Panc1 (cell line): Measurements from ENCODE around the gene CUX1. TPM values are rescaled to one million over a fixed set of nuclear protein-coding genes. Genes with fewer than 3 reads are reported as not detected.

Experiments used
- ATAC-seq: fragments of 200-7000 bp; cut with Tn5 transposase; 2 replicates; pipeline ENCODE4 v1.9.1; 2020; ENCODE audit warnings: mild to moderate bottlenecking, moderate library complexity
- BruUV-seq: library from RNA; stranded (reverse); fragments of 400-500 nt; replicated peaks from 2 replicates; lab custom pipeline; 2021; lab: Mats Ljungman, UMichigan
- CTCF ChIA-PET: fragments of 300-600 bp; sonication (Branson Sonifier 250); formaldehyde crosslinking; loops from one replicate; lab custom pipeline; 2022; ENCODE audit warnings: antibody characterized with exemption; lab: Charles Lee
- POLR2A ChIA-PET: fragments of 300-600 bp; sonication (Branson Sonifier 250); formaldehyde crosslinking; loops from one replicate; lab custom pipeline; 2022; ENCODE audit warnings: antibody characterized with exemption; lab: Charles Lee
- DNase-seq: peaks from one replicate; pipeline ENCODE4 v3.0.0-alpha.2; 2010; ENCODE audit warnings: low read depth, low spot score
- H3K27ac ChIP-seq: 2 replicates; pipeline ENCODE4 v1.5.1; 2011; ENCODE audit warnings: mild to moderate bottlenecking, low read length, inconsistent platforms
- H3K27me3 ChIP-seq: fragments of 200-500 bp; sonication (Bioruptor generic); 2 replicates; pipeline ENCODE4 v1.6.0; 2014; ENCODE audit warnings: low read length, inconsistent platforms; ENCODE audit not compliant: control insufficient read depth, insufficient read depth
- H3K36me3 ChIP-seq: fragments of 200-500 bp; sonication (Bioruptor generic); 2 replicates; pipeline ENCODE4 v1.5.1; 2014; ENCODE audit warnings: inconsistent platforms, mild to moderate bottlenecking, low read length, moderate library complexity; ENCODE audit not compliant: control insufficient read depth, insufficient read depth
- H3K4me1 ChIP-seq: 2 replicates; pipeline ENCODE4 v1.5.1; 2011; ENCODE audit warnings: inconsistent platforms, mild to moderate bottlenecking, low read length, moderate library complexity; ENCODE audit not compliant: control insufficient read depth, insufficient read depth
- H3K4me3 ChIP-seq, 2 experiments: 2 replicates each; pipeline ENCODE4 v1.5.1; 2011 to 2012; ENCODE audit warnings: low read depth in 2 of 2, low read length in 2 of 2, mild to moderate bottlenecking in 2 of 2, inconsistent platforms in 1 of 2, moderate library complexity in 1 of 2
- H3K9me3 ChIP-seq: fragments of 200-500 bp; sonication (Bioruptor generic); 2 replicates; pipeline ENCODE4 v1.5.1; 2014; ENCODE audit warnings: low read depth, mild to moderate bottlenecking, inconsistent platforms, low read length, moderate library complexity; ENCODE audit not compliant: control insufficient read depth, insufficient read depth
- POLR2AphosphoS5 ChIP-seq: IDR thresholded peaks from 2 replicates; pipeline ENCODE4 v1.6.1; 2012; ENCODE audit warnings: mild to moderate bottlenecking, low read depth, low read length, moderate library complexity
- SIN3A ChIP-seq: IDR thresholded peaks from 2 replicates; pipeline ENCODE4 v1.6.1; 2012; ENCODE audit warnings: low read depth, mild to moderate bottlenecking, low read length, moderate library complexity, borderline replicate concordance; ENCODE audit not compliant: insufficient read depth
- TCF7L2 ChIP-seq: IDR thresholded peaks from 2 replicates; pipeline ENCODE4 v1.6.1; 2011; ENCODE audit warnings: mild to moderate bottlenecking, low read depth, low read length, inconsistent platforms
- in situ Hi-C: cut with HindIII; loops from 2 replicates; pipeline ENCODE4 v1.10.0; 2016; ENCODE audit warnings: low sequenced_read_pairs, low pct_unique_long_range_greater_than_20kb
- intact Hi-C: fragments of 100-400 bp; cut with micrococcal nuclease; formaldehyde crosslinking; loops from one replicate; pipeline ENCODE4 v1.10.0; 2022; ENCODE audit not compliant: unreplicated experiment
- total RNA-seq: library from RNA; stranded (reverse); gene quantifications from one replicate; pipeline ENCODE4 v1.2.1, GENCODE V29; 2021; ENCODE audit not compliant: unreplicated experiment
- TF ChIP-seq, protein P1 (sequence below): fragments of 450-650 bp; IDR thresholded peaks from 2 replicates; pipeline ENCODE4 v1.5.1; 2017; ENCODE audit warnings: mild to moderate bottlenecking
- TF ChIP-seq, protein P2 (sequence below), 2 experiments: IDR thresholded peaks; 2 replicates each; pipeline ENCODE4 v1.6.1; 2011 to 2012; ENCODE audit warnings: low read depth in 2 of 2, control low read depth in 1 of 2, low read length in 1 of 2, mild to moderate bottlenecking in 1 of 2, moderate library complexity in 1 of 2; ENCODE audit not compliant: insufficient read depth in 1 of 2

The CUX1 gene
- total RNA-seq, 1 experiment from 2014 or later: 50.9 TPM

DNA sequence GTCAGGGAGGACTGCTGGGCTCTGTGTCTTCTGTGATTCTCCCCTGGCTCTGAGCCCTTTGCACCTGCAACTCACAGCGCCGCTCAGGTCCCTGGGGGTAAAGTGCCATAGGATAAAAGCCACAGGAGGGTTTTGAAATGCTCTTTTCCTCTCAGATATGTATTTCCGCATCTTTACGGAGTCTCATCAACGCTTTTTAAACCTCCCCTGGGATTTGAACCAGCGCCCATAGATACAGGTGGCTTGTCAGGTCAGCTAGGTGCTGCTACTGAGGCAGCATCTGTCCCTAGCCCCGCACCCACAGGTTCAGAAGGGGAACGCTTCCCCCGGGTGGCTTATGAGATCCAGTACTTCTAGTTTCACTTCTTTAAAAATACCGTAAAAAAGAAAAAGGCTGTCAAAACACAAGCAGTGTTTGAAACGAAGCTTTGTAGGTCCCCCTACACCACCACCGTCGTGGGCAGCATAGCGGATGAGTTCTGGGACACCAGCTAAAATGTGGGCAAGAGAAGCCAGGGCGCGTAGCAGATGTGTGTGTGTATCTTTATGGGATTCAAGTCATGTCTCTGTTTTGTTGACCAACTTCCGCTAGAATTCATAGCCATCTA is 173.5 kb downstream of the CUX1 start:
- ChIA-PET CTCF (no interaction called here), POLR2A (no interaction called here)

DNA sequence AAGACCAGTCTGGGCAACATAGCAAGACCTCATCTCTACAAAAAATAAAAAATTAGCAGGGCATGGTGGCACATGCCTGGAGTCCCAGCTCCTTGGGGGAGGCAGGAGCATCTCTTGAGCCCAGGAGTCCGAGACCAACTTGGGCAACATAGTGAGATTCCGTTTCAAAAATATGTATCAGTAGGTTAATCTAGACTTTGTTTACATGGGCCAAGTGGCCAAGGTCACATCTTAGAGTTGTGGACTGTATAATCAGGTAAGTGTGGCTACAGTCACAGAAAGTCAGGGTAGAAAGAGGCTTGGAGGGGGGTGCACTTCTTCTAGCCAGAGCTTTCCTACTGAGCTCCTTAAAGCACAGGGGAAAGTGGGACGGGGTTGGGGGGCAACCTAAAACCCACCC is 174.4 kb downstream of the CUX1 start:
- TF ChIP-seq, protein P1, sequence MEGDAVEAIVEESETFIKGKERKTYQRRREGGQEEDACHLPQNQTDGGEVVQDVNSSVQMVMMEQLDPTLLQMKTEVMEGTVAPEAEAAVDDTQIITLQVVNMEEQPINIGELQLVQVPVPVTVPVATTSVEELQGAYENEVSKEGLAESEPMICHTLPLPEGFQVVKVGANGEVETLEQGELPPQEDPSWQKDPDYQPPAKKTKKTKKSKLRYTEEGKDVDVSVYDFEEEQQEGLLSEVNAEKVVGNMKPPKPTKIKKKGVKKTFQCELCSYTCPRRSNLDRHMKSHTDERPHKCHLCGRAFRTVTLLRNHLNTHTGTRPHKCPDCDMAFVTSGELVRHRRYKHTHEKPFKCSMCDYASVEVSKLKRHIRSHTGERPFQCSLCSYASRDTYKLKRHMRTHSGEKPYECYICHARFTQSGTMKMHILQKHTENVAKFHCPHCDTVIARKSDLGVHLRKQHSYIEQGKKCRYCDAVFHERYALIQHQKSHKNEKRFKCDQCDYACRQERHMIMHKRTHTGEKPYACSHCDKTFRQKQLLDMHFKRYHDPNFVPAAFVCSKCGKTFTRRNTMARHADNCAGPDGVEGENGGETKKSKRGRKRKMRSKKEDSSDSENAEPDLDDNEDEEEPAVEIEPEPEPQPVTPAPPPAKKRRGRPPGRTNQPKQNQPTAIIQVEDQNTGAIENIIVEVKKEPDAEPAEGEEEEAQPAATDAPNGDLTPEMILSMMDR: no peak
- in situ Hi-C loops (no loop called here), intact Hi-C loops (no loop called here)
- Histone ChIP-seq H3K4me3 (no peak overlapping the region), H3K36me3 (no peaks in the 10 kb centered on the region), H3K4me1 (no peaks in the 10 kb centered on the region), H3K27ac (no peak overlapping the region), H3K9me3 (no peaks in the 10 kb centered on the region), H3K27me3 (no peaks in the 10 kb centered on the region)
- BruUV-seq: no TSS peak
- POLR2A ChIA-PET: interaction anchor here (0.6 to 0.7 kb wide), 3 partner anchors 8 to 30 kb away, joined by 3 to 14 read pairs (median 5); no protein-coding TSS in a partner anchor
- no peak for DNase-seq
- CTCF ChIA-PET: no interaction called here
- no peak for ATAC-seq

More for the DNA sequence above, 173.5 kb downstream of the CUX1 start:
- H3K4me1 ChIP-seq: no peaks in the 10 kb centered on the region
- intact Hi-C loops (no loop called here), in situ Hi-C loops (no loop called here)
- H3K27ac ChIP-seq: no peak overlapping the region
- ATAC-seq (no peak), DNase-seq (no peak)
- no peaks in the 10 kb centered on the region for H3K36me3 ChIP-seq
- no peak overlapping the region for H3K4me3 ChIP-seq
- BruUV-seq: no TSS peak
- TF ChIP-seq POLR2AphosphoS5: no peak
- no peak for TF ChIP-seq SIN3A
- no peak for TF ChIP-seq TCF7L2
- TF ChIP-seq, protein P1: no peak
- TF ChIP-seq, protein P2, sequence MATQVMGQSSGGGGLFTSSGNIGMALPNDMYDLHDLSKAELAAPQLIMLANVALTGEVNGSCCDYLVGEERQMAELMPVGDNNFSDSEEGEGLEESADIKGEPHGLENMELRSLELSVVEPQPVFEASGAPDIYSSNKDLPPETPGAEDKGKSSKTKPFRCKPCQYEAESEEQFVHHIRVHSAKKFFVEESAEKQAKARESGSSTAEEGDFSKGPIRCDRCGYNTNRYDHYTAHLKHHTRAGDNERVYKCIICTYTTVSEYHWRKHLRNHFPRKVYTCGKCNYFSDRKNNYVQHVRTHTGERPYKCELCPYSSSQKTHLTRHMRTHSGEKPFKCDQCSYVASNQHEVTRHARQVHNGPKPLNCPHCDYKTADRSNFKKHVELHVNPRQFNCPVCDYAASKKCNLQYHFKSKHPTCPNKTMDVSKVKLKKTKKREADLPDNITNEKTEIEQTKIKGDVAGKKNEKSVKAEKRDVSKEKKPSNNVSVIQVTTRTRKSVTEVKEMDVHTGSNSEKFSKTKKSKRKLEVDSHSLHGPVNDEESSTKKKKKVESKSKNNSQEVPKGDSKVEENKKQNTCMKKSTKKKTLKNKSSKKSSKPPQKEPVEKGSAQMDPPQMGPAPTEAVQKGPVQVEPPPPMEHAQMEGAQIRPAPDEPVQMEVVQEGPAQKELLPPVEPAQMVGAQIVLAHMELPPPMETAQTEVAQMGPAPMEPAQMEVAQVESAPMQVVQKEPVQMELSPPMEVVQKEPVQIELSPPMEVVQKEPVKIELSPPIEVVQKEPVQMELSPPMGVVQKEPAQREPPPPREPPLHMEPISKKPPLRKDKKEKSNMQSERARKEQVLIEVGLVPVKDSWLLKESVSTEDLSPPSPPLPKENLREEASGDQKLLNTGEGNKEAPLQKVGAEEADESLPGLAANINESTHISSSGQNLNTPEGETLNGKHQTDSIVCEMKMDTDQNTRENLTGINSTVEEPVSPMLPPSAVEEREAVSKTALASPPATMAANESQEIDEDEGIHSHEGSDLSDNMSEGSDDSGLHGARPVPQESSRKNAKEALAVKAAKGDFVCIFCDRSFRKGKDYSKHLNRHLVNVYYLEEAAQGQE (IDR thresholded peaks at IDR 0.05; ENCODE audit: insufficient read depth in 1 of 2, low read depth in 2 of 2, low read length in 1 of 2): no peak
- no peaks in the 10 kb centered on the region for H3K9me3 ChIP-seq
- H3K27me3 ChIP-seq: no peaks in the 10 kb centered on the region
